Gastroesophageal sphincter (tissue), 4 donors: ENCODE data around the gene ANKRD40CL. TPM values are rescaled to one million over a fixed set of nuclear protein-coding genes. Genes with fewer than 3 reads are reported as not detected.

ENCODE experiments used
- ATAC-seq: fragments of 150-250 bp; one replicate; pipeline ENCODE4 v1.9.1; 2016; ENCODE audit warnings: mild to moderate bottlenecking, moderate library complexity
- H3K27ac ChIP-seq, 4 donors: fragments of 200-600 bp; sonication (generic) in 3 of 4; 1 replicate in 3 of 4; 2 replicates in 1 of 4; pipeline ENCODE4 v1.5.1; 2016 to 2019
- H3K27me3 ChIP-seq: fragments of 200-600 bp; sonication (generic); one replicate; pipeline ENCODE4 v1.5.1; 2019
- H3K36me3 ChIP-seq, 2 donors: fragments of 200-600 bp; sonication (generic); one replicate each; pipeline ENCODE4 v1.5.1; 2019; ENCODE audit warnings: control low read depth in 1 of 2
- H3K4me1 ChIP-seq, 3 donors: fragments of 200-600 bp; sonication (generic); 1 replicate in 2 of 3; 2 replicates in 1 of 3; pipeline ENCODE4 v1.5.1; 2016 to 2019; ENCODE audit warnings: control low read depth in 2 of 3
- H3K4me3 ChIP-seq, 2 donors: fragments of 200-600 bp; sonication (generic); one replicate each; pipeline ENCODE4 v1.5.1; 2019; ENCODE audit warnings: mild to moderate bottlenecking in 1 of 2, moderate library complexity in 1 of 2
- H3K9me3 ChIP-seq, 3 donors: fragments of 200-600 bp; sonication (generic); one replicate each; pipeline ENCODE4 v1.5.1; 2017 to 2019; ENCODE audit warnings: control low read depth in 2 of 3
- CTCF ChIP-seq, 4 experiments: fragments of 200-600 bp in 2 of 4; fragments of 450-650 bp in 2 of 4; sonication (generic) in 1 of 4; IDR thresholded peaks; one replicate each; pipeline ENCODE4 v1.5.1; 2017 to 2019; ENCODE audit warnings: antibody characterized with exemption in 4 of 4, mild to moderate bottlenecking in 2 of 4, moderate library complexity in 2 of 4
- EP300 ChIP-seq: sonication (generic); formaldehyde crosslinking; IDR thresholded peaks from one replicate; pipeline ENCODE4 v1.6.1; 2017; ENCODE audit warnings: antibody characterized with exemption, mild to moderate bottlenecking
- POLR2A ChIP-seq, 2 donors: fragments of 450-650 bp; IDR thresholded peaks; one replicate each; pipeline ENCODE4 v1.6.1; 2017; ENCODE audit warnings: antibody characterized with exemption in 2 of 2, mild to moderate bottlenecking in 2 of 2, moderate library complexity in 1 of 2
- POLR2AphosphoS5 ChIP-seq: sonication (generic); formaldehyde crosslinking; IDR thresholded peaks from one replicate; pipeline ENCODE4 v1.6.1; 2017; ENCODE audit warnings: antibody characterized with exemption
- WGBS, 2 donors: methylation state at CpG; one replicate each; pipeline ENCODE4 v1.1.5; 2018; ENCODE audit warnings: low coverage in 1 of 2; 5-methylcytosine and 5-hydroxymethylcytosine counted together
- total RNA-seq, 4 donors: library from RNA; depleted of rRNA; stranded (reverse); fragments of >200 nt; gene quantifications; one replicate each; pipeline ENCODE4 v1.1.0, GENCODE V29; 2016

ANKRD40CL gene
- total RNA-seq, 4 donors from 2014 or later = not detected

- WGBS, 2 donors = 92% methylated on average over 6 of the region's 8 CpGs; no CpG with 5 or more reads in 1 of the 2 donors
- H3K4me1 ChIP-seq = no peaks in the 10 kb centered on the region
- H3K9me3 ChIP-seq = no peaks in the 10 kb centered on the region
- ATAC-seq = no peak
- no peaks in the 10 kb centered on the region for H3K36me3 ChIP-seq
- no peak overlapping the region for H3K4me3 ChIP-seq
- no peaks in the 10 kb centered on the region for H3K27me3 ChIP-seq
- no peak overlapping the region for H3K27ac ChIP-seq
- TF ChIP-seq POLR2A (IDR thresholded peaks at IDR 0.05) (no peak), CTCF (IDR thresholded peaks at IDR 0.05) (no peak), EP300 (no peak), POLR2AphosphoS5 (no peak)
These were observed 11.2 kb upstream of the ANKRD40CL start for GRCh38 chr17:50778471-50778870.

- no peaks in the 10 kb centered on the region for H3K36me3 ChIP-seq
- H3K27me3 ChIP-seq = no peaks in the 10 kb centered on the region
- ATAC-seq = no peak
- no peak for TF ChIP-seq CTCF (IDR thresholded peaks at IDR 0.05)
- no peaks in the 10 kb centered on the region for H3K9me3 ChIP-seq
- 94 to 100% methylated on average over 3 of the region's 3 CpGs for WGBS, 2 donors
- H3K4me3 ChIP-seq = no peak overlapping the region
- H3K27ac ChIP-seq = no peak overlapping the region
- H3K4me1 ChIP-seq = no peaks in the 10 kb centered on the region
These were observed 8.6 kb upstream of the ANKRD40CL start for GRCh38 chr17:50775926-50776325.

DNA sequence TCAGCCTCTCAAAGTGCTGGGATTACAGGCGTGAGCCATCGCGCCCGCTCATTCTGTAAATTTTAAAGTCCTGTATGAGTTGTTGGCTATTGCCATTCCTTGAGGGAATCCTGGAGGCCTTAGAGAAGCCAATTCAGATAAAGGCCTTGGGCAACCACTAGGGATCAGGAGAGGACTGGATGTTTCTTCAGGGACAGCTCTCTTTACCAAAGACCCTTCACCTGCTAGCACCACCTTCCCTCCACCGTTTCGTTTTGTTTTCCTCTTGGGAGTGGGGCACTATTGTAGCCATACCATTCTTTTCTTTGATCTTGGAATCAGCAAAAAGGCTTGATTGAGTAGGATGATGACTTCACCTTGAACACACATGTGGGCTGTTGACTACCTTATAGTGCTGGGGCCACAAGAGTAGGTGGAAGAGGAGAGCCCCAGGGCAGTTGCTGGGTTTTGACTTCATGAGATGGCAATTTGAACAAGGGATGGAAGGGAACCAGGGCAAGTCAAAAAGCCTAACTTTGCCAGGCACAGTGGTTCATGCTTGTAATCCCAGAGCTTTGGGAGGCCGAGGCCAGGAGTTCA is 7.0 kb upstream of the ANKRD40CL start:
- Histone ChIP-seq H3K4me3 (no peak overlapping the region), H3K9me3 (no peaks in the 10 kb centered on the region), H3K27me3 (no peaks in the 10 kb centered on the region), H3K27ac (no peak overlapping the region), H3K36me3 (no peaks in the 10 kb centered on the region), H3K4me1 (no peaks in the 10 kb centered on the region)
- WGBS, 2 donors = 83 to 90% methylated on average over 6 to 7 of the region's 7 CpGs
- no peak for ATAC-seq
- no peak for TF ChIP-seq CTCF (IDR thresholded peaks at IDR 0.05)
- no peak for TF ChIP-seq POLR2AphosphoS5
- no peak for TF ChIP-seq POLR2A (IDR thresholded peaks at IDR 0.05)
- no peak for TF ChIP-seq EP300

- no peaks in the 10 kb centered on the region for H3K4me1 ChIP-seq
- TF ChIP-seq CTCF (IDR thresholded peaks at IDR 0.05) (no peak), EP300 (no peak), POLR2AphosphoS5 (no peak), POLR2A (IDR thresholded peaks at IDR 0.05) (no peak)
- H3K4me3 ChIP-seq = no peak overlapping the region
- WGBS, 2 donors = 69 to 89% methylated on average over 8 to 12 of the region's 15 CpGs
- H3K36me3 ChIP-seq = no peaks in the 10 kb centered on the region
- no peaks in the 10 kb centered on the region for H3K27me3 ChIP-seq
- no peak overlapping the region for H3K27ac ChIP-seq
- no peaks in the 10 kb centered on the region for H3K9me3 ChIP-seq
- ATAC-seq = no peak
These were observed 4.9 kb upstream of the ANKRD40CL start for GRCh38 chr17:50771991-50772785.

- 83% methylated on average over 2 of the region's 2 CpGs; no CpG with 5 or more reads in 1 of the 2 donors for WGBS, 2 donors
- no peak for ATAC-seq
- no peaks in the 10 kb centered on the region for H3K36me3 ChIP-seq
- peaks cover 0 to 8% (median 6%) of the 10 kb centered on the region in 3 donors for H3K4me1 ChIP-seq
- no peaks in the 10 kb centered on the region for H3K27me3 ChIP-seq
- H3K9me3 ChIP-seq = no peaks in the 10 kb centered on the region
- TF ChIP-seq POLR2AphosphoS5 (no peak), EP300 (no peak), CTCF (IDR thresholded peaks at IDR 0.05) (no peak)
- H3K27ac ChIP-seq = no peak overlapping the region
- no peak overlapping the region for H3K4me3 ChIP-seq
These were observed 3.0 kb upstream of the ANKRD40CL start for GRCh38 chr17:50770346-50770745.
